ENCODE data around the gene ZMIZ1.

Gene ZMIZ1

GRCh38 chr10:79099898-79100448 lies 31.2 kb downstream of the ZMIZ1 start:
- DNase-seq (ENCODE audit: low read depth in 2 of 2) = no peak

DNA sequence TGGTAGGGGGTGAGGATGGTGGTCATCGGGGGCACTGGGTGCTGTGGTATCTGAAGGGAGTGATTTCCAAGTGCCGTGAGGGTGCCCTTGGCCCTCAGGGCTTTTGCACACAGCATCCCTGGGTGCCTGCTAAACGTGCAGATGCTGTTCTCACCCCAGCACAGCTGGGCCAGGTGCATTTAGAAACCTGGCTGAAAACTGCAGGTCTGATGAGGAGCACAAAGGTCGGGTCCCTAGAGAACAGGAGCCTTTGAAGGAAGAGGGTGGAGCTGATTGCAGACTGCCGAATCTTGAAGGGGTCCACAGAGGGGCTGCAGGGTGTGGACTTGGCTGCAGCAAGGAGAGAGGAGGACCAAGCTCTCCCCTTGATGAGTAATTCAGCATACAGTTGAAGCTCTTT lies 32.0 kb downstream of the ZMIZ1 start:
- no peak for DNase-seq (ENCODE audit: low read depth in 2 of 2)

- no peak for DNase-seq (ENCODE audit: low read depth in 2 of 2)
Measured at GRCh38 chr10:79101560-79102497, 33.1 kb downstream of the ZMIZ1 start.

DNA sequence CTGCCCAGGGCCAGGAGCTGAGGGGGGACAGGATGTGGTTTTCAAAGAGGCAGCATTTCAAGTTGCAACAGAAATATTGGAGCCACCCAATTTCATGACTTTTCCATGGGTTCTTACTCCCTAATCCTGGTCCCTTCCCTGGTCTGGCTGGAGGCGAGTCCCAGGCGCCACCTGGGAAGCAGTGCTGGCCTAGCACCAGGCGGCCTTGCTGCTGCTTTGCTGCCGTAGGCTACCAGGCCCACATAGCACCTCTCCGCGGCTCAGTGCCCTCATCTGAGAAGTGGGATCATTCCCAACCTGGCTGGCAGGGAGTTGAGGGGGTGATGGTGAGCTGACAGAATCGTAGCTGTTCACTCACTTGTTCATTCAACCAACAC lies 33.7 kb downstream of the ZMIZ1 start:
- no peak for DNase-seq (ENCODE audit: low read depth in 2 of 2)

DNA sequence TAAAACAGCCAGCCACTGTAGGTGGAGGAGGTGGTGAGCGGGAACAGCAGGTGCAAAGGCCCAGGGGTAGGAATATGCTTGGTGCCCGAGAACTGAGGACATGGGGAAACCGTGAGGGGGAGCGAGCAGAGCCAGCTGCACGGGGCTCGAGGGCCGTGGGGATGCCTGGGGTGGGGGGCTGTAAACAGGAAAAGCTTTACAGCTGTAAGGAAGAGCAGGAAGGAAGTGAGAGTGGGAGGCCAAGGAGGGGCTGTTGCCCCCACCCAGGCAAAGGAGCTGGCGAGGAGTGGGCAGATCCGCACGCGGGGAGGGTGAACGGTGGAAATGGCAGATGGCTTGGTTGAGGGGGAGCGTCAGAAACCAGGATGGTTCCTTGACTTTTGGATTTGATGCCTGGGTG lies 34.4 kb downstream of the ZMIZ1 start:
- no peak for DNase-seq (ENCODE audit: low read depth in 2 of 2)

GRCh38 chr10:79103585-79103984 lies 34.8 kb downstream of the ZMIZ1 start:
- DNase-seq (ENCODE audit: low read depth in 2 of 2) = no peak

- no peak for DNase-seq (ENCODE audit: low read depth in 2 of 2)
Measured at GRCh38 chr10:79105150-79105739, 36.5 kb downstream of the ZMIZ1 start.

DNA sequence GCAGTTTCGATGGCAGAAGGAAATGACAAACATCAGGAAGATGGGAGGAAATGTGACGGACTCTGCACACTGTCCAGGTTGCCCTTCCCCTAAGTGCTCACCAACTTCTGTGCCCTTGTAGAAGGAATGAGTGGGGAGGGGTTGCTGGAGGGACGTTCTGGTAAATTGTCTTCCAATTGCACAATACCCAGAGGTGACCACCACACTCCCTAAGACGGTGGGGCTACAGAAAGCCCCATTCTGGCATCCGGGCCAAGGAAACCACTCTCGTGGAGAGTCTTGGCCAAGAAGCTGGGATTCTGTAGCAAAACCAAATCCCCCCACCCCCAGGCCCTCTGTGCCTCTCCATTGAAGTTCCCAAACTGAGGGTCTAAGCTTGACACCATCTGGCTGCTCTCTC lies 37.1 kb downstream of the ZMIZ1 start:
- DNase-seq (ENCODE audit: low read depth in 2 of 2) = no peak

DNA sequence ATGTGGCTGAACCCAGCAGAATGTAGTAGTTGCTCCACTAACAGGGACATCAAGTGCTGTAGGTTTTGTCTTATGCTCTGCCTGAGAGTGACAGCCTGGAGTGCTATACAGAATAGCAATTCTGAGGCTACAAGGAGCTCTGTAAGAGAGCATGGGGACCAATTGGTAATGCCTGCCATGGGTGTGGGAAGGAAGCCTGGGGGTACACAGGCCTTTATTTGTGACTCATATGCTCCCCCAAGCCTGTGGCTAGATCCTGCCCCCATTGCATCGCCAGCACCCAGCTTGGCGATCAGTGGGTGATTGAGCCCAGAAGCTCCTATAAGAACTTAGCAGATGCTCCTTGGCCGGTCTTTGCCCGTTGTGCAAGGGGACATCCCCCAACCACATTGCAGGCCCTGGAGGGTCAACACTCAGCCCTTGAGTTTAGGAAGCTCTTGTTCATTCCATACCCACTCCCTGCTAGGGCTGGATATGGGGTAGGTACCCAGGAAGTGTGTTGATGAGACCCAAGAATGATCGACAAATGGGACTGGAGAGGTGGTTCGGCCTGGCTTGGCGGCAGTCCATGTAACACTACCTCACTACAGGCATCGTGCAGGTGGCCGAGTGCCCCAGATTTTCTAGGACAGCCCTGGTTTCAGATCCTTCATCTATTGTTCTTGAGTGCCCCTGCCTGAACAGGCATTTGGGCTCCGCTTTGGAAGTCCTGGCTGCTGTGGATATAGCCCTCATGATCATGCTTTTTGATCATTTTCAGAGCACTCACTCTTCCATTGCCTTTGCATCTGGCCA lies 37.7 kb downstream of the ZMIZ1 start:
- no peak for DNase-seq (ENCODE audit: low read depth in 2 of 2)

DNA sequence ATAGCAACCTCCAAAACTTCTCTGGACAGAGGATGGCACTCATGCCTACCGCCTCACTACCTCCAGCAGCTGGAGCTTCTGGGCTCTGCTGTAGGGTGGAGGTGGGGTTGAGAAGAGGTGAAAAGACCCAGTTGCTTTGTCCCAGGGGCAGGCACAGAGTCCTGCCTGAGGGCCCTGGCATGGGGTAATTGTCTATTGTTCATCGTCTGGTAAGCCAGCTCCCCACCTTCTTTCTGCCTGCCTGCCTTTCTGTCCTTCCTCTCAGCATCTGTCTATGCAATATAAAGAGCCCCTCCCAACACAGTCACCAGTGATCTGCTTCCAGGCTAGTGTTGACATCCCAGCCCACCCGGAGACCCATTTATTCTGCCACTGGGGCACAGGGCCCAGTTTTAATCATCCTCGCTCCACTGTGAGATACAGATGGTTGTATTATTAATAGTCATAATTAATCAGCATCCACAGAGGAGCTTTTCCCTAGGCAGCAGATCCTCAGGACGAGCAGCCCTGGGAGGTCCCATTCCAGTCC lies 39.0 kb downstream of the ZMIZ1 start:
- DNase-seq (ENCODE audit: low read depth in 2 of 2) = no peak

- no peak for DNase-seq (ENCODE audit: low read depth in 2 of 2)
Measured at GRCh38 chr10:79108728-79109127, 40.0 kb downstream of the ZMIZ1 start.

DNA sequence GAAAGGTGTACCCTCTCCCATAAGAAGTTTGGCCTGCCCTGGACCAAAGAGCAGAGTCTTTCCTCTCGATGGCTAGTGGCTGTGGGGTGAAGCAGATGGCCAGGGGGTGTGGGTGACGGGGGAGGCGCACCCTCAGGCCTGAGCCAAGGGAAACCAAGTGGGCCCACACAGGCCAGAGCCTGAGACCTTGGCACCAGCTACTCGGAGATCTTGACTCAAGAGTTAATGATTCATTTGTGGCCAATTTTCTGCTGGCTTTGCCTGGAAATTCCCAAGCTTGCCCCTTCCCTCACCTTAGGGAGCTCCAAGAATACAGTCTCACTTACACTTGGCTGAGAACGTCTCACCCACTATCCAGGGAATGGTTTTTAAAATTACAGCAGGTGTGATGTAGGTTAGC lies 42.7 kb downstream of the ZMIZ1 start:
- DNase-seq (ENCODE audit: low read depth in 2 of 2) = no peak

DNA sequence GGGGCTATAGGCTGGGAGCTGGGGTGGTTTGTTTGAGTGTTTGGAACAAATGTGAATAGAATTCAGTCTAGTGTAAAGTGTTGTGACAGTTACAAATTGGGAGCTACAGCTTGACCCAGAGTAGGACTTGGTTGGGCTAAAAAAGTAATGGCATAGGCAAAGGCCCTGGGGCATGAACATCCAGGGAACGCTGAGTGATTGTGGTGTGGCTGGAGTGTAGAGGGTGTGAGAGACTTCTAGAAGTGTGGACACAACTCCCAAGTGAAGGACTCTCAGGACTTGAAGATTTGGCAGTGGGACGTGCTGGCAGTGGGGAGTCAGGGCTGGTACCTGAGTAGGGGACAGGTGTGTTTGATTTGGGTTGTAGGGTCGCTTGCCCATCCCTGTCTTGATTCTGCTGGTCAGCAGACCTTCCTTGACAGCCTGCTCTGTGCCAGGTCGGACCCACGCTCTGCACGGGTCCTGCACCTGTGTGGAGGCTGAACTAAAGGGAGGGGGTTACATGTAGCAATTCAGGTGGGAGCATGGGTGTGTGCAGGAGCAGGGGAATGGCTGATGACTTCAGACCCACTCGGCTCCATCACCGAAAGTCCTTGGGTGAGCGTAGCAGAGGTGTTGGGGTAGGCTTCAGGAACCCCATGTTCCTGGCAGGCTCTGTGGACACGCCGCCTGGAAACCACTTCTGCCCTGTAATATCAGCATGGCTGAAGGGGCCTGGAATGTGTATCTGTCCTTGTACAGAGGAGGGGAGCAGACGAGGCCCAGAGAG lies 43.3 kb downstream of the ZMIZ1 start:
- DNase-seq (ENCODE audit: low read depth in 2 of 2) = no peak

DNA sequence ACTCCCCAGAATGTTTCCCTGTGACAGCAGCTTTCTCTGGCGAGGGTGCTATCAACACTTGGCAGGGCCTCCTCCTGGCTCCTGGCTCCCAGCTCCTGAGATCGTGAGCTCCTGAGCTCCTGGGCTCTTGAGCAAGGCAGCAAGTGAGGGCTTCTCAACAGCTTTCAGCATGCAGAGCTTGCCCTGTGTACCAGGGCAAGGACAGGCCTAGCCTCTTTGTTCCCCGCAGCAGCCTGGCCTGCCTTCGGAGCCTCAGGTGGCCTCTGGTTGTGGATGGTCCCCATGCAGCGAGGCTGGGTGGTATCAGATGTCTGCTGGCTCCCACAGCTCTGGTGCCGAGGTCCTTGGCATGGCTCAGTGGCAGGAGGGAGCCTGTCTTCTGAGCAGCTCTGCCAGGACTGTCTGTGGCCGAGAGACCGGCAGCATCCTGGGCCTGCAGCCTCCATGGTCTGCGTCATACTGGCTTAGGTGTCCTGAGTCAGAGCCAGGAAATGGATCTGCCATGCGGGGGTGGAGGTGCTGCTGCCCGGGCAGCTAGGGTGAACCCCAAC lies 44.2 kb downstream of the ZMIZ1 start:
- DNase-seq (ENCODE audit: low read depth in 2 of 2) = no peak

DNA sequence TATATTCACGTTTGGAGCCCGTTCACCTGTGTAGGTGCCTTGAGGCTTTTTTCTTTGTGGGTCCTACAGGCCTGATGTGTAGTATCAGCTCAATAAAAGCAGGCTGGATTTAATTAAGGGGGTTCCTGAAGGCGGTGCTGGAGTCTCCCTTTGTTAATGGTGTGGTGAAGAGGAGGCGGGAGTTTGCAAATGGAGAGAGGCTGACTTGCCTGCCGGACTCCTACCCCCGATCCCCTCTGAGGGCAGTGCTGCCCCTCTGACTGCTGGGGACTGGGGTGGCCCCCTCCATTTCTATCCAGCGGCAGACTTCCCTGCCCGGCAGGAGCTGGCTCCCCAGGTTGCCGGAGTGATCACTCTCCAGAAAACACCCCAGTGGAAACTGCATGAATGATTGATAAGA lies 45.1 kb downstream of the ZMIZ1 start:
- DNase-seq (ENCODE audit: low read depth in 2 of 2) = no peak

- no peak for DNase-seq (ENCODE audit: low read depth in 2 of 2)
Measured at GRCh38 chr10:79115302-79115701, 46.5 kb downstream of the ZMIZ1 start.

DNA sequence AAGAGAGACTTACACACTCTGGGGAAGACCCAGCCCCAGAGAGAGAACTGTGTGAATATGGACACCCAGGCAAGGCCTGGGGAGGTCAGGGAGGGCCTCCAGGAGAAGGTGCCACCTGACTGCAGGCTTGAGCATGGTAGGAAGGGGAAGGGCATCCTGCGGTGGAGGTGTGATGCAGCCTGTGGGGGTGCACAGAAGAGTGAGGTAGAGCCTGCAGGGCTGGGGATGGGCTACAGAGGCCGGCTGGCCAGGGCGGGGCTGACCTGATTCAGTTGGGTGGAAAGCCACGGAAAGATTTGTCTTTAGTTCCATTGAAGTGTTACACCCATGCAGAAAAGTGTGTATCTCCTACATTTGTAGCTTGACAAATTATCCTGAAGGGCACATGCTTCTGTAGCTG lies 47.6 kb downstream of the ZMIZ1 start:
- no peak for DNase-seq (ENCODE audit: low read depth in 2 of 2)

DNA sequence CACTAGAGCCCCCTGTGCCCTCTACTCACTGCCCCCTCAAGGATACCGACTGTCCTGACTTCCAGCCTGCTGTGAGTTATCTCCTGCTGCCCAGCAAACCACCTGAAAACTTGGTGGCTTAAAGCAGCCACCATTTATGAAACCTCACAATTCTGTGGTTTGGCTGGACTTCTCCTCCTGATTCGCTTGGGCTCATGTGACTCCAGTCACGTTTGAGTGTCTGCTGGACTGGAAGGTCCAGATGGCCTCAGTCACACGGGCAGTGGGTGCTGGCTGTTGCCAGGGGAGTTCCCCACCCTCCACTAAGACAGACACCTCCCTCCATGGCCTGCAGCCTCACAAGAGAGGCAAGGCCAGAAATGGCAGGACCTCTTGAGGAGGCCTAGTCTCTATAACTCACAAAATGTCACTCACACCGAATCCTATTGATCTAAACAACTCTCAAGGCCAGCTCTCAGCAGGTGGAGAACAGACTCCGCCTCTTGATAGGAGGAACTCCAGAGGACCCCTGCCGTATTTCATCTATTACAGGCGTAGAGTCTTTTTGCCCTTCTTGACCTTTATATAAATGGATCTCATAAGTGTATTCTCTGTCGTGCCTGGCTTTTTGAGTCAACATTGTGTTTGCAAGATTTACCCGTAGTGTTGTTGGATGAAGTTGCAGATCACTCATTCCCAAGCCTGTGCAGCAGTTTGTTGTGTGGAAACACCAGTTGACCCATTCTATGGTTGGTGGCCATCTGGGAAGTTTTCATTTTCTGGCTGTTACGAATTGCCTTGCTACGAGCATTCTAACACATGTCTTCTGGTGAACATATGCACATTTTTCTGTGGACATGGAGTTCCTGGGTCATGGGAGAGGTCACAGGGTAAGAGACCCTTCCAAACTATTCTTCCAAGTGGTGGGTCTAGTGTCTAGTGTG lies 48.3 kb downstream of the ZMIZ1 start:
- no peak for DNase-seq (ENCODE audit: low read depth in 2 of 2)

- DNase-seq (ENCODE audit: low read depth in 2 of 2) = no peak
Measured at GRCh38 chr10:79118286-79119202, 49.8 kb downstream of the ZMIZ1 start.

Data from stimulated activated CD4-positive, alpha-beta T cell treated with anti-CD3 and anti-CD28 coated beads, Interleukin-12 subunit alpha, Interleukin-12 subunit beta, amount 100 ng/mL, for 24 hours (primary cell).